Stimulated activated CD8-positive, alpha-beta memory T cell treated with anti-CD3 and anti-CD28 coated beads, Interleukin-4, amount 100 ng/mL, for 24 hours (primary cell): ENCODE results near the gene NOL6.
"Not testable (repeated sequence)": the region's sequence is repeated elsewhere in the genome, so short reads cannot be mapped to it uniquely, and the experiment has no call there.

ENCODE experiments used
- DNase-seq: peaks from one replicate; pipeline ENCODE4 v3.0.0-alpha.2; 2020; ENCODE audit warnings: low read depth

The NOL6 gene

GRCh38 chr9:33434317-33435105 is 39.2 kb downstream of the NOL6 start:
- DNase-seq, result no peak

DNA sequence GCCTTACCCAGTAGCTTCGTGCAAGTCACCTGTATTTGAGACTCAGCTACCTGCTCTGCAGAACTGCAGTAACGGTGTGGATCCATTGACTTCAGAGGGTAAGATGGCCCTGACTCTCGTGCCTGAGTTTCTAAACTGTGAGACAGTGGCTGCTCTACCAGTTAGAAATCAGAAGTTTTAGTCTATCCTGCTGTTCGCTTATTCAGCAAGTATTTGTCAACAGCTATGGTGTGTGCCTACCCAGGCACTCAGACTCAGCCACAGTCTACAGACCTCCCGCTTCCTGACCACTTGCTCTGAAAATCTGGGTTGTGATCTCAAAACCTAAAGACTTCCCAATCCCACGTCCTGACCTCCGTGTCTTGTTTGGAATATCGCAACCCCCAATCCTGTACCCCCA is 39.9 kb downstream of the NOL6 start:
- DNase-seq, result no peak

DNA sequence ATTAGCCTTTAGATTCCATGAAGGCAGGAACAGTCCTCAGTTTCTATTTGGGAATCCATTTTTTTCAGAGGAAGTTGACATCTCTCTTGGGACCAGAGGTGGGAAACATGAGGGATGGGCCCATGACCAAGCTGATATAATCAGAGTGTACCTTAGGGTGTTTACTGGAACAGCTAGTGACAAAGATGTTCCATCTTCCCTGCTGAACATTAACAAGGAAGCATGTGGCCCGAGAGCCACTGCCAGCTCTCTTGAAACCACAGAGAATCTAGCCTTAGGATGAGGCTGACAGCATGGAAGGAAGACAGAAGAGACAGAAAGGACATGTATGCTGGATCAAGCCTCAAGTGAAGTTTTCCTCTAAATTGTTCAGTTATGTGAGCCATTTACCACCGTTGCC is 42.3 kb downstream of the NOL6 start:
- no peak for DNase-seq

DNA sequence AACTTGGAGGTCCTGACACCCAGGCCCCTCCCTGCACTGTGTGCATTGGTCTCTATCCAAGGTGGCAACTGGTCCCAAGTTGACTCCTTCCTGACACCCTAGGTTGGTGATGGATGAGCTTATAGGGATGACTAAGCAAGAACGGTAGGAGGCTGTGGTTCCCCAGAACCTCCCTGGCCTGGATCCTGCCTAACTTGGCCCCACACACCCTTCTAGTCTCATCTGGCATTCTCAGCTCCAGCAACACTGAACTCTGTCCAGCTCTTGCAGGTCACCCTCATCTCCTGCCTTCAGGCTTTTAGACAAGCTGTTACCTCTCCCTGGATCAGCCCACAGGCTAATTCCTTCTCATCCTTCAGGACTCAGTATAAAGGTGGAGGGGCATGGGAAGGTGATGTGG is 42.8 kb downstream of the NOL6 start:
- no peak for DNase-seq

DNA sequence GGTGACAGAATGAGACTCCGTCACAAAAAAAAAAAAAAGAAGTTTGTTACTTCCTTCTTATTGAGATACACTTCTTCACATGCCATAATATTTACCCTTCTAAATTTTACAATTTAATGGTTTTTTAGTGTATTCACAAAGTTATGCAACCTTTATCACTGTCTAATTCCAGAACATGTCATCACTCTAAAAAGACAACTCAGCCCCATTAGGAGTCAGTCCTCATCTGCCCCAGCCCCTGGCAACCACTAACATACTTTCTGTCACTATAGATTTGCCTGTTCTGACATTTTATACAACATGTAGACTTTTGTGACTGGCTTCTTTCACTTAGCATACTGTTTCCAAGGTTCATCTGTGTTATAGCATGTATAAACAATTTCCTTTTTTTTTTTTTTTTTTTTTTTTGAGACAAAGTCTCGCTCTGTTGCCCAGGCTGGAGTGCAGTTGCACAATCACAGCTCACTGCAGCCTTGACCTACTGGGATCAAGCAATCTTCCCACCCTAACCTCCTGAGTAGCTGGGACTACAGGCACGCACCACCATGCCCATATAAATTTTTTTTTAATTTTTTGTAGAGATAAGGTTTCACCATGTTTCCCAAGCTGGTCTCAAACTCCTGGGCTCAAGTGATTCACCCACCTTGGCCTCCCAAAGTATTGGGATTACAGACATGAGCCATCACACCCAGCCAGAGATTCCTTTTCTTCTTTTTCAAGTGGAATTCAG is 44.3 kb downstream of the NOL6 start:
- no peak for DNase-seq

DNA sequence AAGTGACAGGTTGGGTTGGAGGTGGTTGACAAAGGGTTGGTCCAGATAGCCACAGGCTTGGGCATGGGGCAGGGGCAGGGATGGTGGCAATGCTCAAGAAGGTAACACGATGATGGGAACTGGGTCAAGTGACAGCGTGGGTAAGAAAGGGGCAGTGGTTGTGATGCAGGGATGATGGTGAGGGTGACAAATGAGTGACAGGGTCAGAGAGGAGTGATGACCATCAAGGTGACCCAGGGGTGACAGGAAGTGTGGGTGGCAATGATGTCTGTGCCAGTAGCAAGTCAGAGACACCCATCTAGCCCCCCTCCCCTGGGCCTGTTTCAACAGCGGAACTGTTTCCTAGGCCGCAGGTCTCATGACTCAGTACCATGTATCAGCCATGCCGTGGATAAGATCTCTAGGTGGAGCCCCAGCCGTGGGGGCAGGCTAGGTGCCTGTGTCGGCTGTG is 46.9 kb downstream of the NOL6 start:
- DNase-seq, result no peak

- DNase-seq, result no peak
These were observed 48.6 kb downstream of the NOL6 start for GRCh38 chr9:33425128-33425533.

GRCh38 chr9:33424492-33424891 is 49.2 kb downstream of the NOL6 start:
- DNase-seq, result not testable (repeated sequence)

DNA sequence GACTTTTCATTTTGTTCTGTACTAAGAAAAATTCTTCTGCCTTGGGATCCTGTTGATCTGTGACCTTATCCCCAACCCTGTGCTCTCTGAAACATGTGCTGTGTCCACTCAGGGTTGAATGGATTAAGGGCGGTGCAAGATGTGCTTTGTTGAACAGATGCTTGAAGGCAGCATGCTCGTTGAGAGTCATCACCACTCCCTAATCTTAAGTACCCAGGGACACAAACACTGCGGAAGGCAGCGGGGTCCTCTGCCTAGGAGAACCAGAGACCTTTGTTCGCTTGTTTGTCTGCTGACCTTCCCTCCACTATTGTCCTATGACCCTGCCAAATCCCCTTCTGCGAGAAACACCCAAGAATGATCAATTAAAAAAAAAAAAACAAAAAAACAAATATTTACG is 49.7 kb downstream of the NOL6 start:
- not testable (repeated sequence) for DNase-seq

GRCh38 chr9:33419708-33420303 is 53.9 kb downstream of the NOL6 start:
- DNase-seq, result no peak

DNA sequence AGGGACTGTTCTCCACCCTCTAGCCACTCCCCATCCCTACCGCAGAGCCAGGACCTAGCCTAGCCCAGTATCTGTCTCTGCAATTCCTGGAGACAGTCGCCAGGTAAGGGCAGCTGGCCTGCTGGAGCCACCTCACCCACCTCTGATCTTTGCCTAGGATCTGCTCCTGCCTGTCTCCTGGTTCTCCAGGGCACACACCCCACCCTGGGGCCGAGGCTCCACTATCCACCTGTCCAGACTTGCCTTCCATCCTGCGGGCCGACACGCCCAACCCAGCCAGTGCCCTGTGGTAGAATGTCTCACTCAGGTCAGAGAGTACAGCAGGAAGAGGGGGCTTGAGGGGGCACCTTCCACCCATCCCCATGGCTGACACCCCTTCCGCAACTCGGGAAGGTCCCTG is 55.6 kb downstream of the NOL6 start:
- no peak for DNase-seq

GRCh38 chr9:33416996-33417395 is 56.7 kb downstream of the NOL6 start:
- DNase-seq, result no peak

DNA sequence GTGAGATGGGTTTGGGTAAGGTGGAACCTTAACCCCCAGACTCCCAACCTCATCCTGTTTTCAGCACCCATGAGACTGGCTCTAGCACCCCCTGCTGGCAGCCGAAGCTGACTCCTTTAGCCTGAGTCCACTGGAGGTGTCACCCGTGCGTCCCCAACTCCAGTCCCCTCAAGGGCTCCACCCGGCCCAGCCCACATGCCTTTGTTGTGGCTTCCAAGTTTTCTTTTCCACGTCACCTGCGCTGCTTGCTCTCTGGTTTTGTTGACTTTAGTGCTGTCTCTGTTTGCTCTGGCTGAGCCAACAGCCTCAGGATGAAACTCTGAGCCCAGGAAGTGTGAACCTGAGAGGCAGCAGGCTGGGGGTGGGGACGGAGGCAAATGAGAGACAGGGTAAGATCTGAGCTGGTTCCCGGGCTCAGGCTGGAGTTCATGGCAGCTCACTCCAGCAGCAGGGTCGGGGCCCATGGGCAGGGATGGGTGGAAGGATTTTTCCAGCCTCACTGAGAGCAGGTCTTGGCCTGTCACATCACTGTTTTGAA is 58.2 kb downstream of the NOL6 start:
- peak; percentile 70 for DNase-seq

DNA sequence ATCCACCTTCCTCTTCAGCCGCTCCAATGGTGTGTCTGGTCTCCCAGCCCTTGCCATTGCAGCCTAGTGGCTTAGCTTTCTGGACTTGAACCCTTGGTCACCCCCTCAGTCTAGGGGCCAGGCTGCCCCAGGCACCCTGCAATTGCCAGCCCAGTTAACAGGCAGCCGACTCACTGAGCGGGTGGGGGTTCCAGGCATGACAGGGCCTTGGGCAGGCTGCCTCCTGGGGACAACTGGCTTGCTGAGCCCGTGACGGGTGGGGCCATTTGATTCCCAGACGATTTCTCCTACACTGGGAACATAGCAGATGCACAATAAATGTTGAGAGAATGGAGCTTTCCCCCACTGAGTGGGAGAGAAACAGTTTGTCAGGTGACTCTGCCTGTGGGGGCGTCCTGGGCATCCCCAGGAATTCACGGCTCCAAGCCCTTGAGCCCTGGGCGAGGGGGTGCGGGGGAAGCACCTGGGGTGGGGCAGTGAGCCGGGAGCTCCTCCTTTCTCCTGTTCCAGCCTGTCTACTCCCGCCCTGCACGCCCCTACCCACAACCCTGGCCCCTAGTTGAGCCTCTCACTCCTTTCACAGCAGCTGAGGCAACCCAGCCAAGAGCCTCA is 58.7 kb downstream of the NOL6 start:
- no peak for DNase-seq

- no peak for DNase-seq
These were observed 59.5 kb downstream of the NOL6 start for GRCh38 chr9:33414268-33414667.
